GM19351 (cell line): ENCODE results near the gene PSG3.
"Not testable (repeated sequence)": the region's sequence is repeated elsewhere in the genome, so short reads cannot be mapped to it uniquely, and the experiment has no call there.

Experiments
- ATAC-seq: cut with Tn5 transposase; IDR thresholded peaks from one replicate; pipeline ENCODE4 v1.9.1; 2021; ENCODE audit warnings: mild to moderate bottlenecking, moderate library complexity; ENCODE audit not compliant: unreplicated experiment

The PSG3 gene

DNA sequence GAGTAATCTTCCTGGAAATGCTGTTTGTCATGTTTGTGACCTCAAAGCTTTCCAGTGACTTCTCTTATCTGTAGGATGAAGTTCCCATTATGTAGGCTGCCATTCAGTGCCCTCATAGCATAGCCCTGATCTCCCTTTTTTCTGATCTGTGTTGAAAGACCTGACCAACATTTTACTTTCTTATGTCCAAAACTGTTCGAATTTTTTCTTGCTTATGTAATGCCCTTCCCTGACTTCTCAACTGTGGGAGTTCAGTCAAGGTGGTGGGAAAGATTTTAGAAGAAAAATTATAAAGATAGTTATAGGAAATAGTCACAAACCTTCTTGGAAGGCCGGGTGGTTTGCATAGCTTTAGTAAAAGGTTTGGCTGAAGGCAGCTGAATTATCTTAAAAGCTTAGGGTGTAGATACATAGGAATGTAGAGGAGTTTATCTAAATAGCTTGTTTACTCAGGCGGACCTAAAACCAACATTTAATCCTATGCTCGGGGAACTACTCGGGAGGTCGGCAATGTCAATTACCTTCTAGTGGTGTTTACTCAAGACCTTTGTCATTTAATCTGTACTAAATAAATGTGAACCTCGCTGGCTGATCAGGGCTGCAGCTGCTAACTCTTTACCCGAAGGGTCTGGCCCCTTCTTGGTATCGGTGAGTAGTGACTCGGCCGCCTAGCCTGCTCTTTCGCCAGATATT is 44.3 kb downstream of the PSG3 start:
- no peak for ATAC-seq

DNA sequence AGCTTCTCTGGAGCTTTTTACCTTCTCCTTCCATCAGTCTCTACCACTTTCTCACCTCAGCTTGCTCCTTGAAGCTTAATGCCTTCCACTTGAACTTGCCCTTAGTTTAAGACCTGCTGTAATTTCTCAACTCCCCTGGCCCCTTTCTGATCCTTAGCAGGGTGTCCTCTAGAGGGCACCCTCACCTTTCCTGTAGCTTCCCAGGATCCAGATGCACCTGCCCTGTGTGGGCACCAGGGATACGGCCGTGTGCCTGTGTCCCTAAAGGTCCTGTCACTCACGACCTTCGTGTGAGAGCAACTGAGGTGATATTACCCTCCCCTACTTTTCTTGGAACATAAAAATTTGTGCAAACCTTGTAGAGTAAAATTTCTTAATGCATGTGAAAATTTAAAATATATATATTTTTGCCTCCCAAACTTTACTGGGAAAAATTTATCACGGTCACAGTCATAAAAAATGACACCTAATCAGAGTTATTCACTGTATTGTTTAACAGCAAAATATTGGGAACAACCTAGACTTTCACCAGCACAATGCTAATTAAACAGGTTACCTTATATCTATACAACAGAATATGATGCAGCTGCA is 46.4 kb downstream of the PSG3 start:
- ATAC-seq = no peak

DNA sequence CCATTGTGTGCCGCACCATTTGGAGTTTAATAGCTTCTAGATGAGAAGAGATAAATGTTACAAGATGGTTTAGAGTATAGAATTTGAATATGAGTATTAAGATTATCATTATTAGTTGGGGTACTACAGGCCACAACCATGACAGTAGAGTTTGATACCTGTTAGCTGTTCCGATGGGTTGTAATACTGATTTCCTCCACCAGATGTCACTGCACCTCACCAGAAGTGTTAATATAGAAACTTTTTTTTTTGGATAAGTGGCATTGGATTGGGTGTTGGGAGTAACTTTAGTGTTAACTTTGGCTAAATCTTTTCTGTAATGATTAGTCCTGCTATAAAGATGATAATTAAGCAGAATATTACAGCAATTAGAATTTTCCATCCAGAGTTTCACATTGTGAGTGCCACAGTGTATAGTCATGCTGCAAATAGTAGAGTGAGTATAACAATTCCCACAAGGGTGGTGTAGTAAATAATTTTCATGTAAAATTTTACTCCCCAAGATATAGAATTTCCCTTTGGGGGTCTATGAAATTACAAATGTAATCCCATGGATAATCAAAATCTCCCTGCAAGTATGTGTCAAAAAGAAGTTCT is 56.3 kb downstream of the PSG3 start:
- ATAC-seq = no peak

GRCh38 chr19:42676326-42676725 is 64.0 kb downstream of the PSG3 start:
- not testable (repeated sequence) for ATAC-seq

DNA sequence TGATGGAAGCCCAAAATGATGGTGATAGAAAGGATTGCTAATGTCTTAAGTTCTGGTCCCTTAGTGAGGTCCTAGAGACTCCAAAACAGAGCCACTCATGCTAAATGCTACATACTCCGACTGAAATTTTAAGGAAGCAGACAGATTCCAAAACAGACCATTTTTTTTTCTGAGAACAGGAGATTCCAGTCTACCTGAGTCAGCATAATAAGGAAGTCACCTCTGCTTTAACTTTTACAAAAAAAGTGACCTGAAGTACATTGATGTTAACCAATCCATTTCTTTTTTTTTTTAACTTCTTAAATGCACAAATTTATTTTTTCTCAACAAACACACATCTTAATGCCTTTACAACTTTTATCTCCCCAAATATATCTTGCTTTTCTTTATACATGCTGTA is 65.7 kb downstream of the PSG3 start:
- ATAC-seq = not testable (repeated sequence)
